Neural cell (in vitro differentiated cells): ENCODE measurements around the gene ADAMTS19. TPM values are rescaled to one million over a fixed set of nuclear protein-coding genes. Genes with fewer than 3 reads are reported as not detected.

Experiments used
- H2AFZ ChIP-seq: fragments of 200-600, 300-800 bp; sonication (generic), shearing (Covaris generic); 2 replicates; pipeline ENCODE4 v1.6.0; 2014; ENCODE audit warnings: low read depth, mild to moderate bottlenecking, antibody characterized with exemption, low read length, moderate library complexity
- H3F3A ChIP-seq: fragments of 200-600 bp; shearing (Covaris generic); 2 replicates; pipeline ENCODE4 v1.6.1; 2016; ENCODE audit warnings: mild to moderate bottlenecking, moderate library complexity, mixed read lengths, antibody characterized with exemption, low read length; ENCODE audit not compliant: insufficient read depth, poor library complexity, severe bottlenecking
- H3K27ac ChIP-seq: fragments of 200-600, 300-800 bp; sonication (generic), shearing (Covaris generic); 2 replicates; pipeline ENCODE4 v1.5.1; 2014; ENCODE audit warnings: mild to moderate bottlenecking, low read length, moderate library complexity
- H3K27me3 ChIP-seq: fragments of 300-800, 200-600 bp; sonication (generic), shearing (Covaris generic); 2 replicates; pipeline ENCODE4 v1.6.0; 2014; ENCODE audit warnings: mild to moderate bottlenecking, low read depth, low read length, moderate library complexity; ENCODE audit not compliant: insufficient read depth
- H3K36me3 ChIP-seq: fragments of 300-800, 200-600 bp; sonication (generic), shearing (Covaris generic); 2 replicates; pipeline ENCODE4 v1.5.1; 2014; ENCODE audit warnings: mild to moderate bottlenecking, antibody characterized with exemption, low read length, moderate library complexity; ENCODE audit not compliant: insufficient read depth
- H3K4me2 ChIP-seq: fragments of 300-800, 200-600 bp; sonication (generic), shearing (Covaris generic); 2 replicates; pipeline ENCODE4 v1.6.0; 2014; ENCODE audit warnings: mild to moderate bottlenecking, low read length
- H3K4me3 ChIP-seq: fragments of 300-800, 200-600 bp; sonication (generic), shearing (Covaris generic); 2 replicates; pipeline ENCODE4 v1.5.1; 2014; ENCODE audit warnings: mild to moderate bottlenecking, low read length, moderate library complexity
- H3K79me2 ChIP-seq: fragments of 200-600 bp; shearing (Covaris generic); replicated peaks from 2 replicates; pipeline ENCODE4 v1.6.0; 2014; ENCODE audit warnings: mild to moderate bottlenecking, low read length, moderate library complexity; ENCODE audit not compliant: insufficient read depth
- H3K9ac ChIP-seq: fragments of 300-800, 200-600 bp; sonication (generic), shearing (Covaris generic); 2 replicates; pipeline ENCODE4 v1.6.1; 2016; ENCODE audit warnings: mild to moderate bottlenecking, low read length, mixed read lengths
- H3K9me2 ChIP-seq: fragments of 200-600 bp; shearing (Covaris generic); 2 replicates; pipeline ENCODE4 v1.6.1; 2016; ENCODE audit warnings: mild to moderate bottlenecking, low read length, mixed read lengths; ENCODE audit not compliant: insufficient read depth
- H3K9me3 ChIP-seq: fragments of 200-600, 300-800 bp; sonication (generic), shearing (Covaris generic); 2 replicates; pipeline ENCODE4 v1.6.1; 2016; ENCODE audit warnings: mild to moderate bottlenecking, mixed run types, low read length, moderate library complexity, mixed read lengths
- H4K20me1 ChIP-seq: fragments of 200-600 bp; shearing (Covaris generic); 2 replicates; pipeline ENCODE4 v1.6.1; 2016; ENCODE audit warnings: mild to moderate bottlenecking, mixed run types; ENCODE audit not compliant: insufficient read depth
- EP300 ChIP-seq: fragments of 450-650 bp; conservative IDR thresholded peaks from 2 replicates; pipeline ENCODE4 v1.6.1; 2014; ENCODE audit warnings: antibody characterized with exemption, mild to moderate bottlenecking, moderate library complexity; ENCODE audit not compliant: poor library complexity, severe bottlenecking
- EZH2 ChIP-seq: fragments of 200-600, 300-800 bp; shearing (Covaris generic), sonication (generic); IDR thresholded peaks from 2 replicates; pipeline ENCODE4 v1.6.1; 2014; ENCODE audit warnings: antibody characterized with exemption, low read length, borderline replicate concordance, mild to moderate bottlenecking; ENCODE audit not compliant: insufficient read depth, poor library complexity, severe bottlenecking
- MXI1 ChIP-seq: fragments of 450-650 bp; conservative IDR thresholded peaks from 2 replicates; pipeline ENCODE4 v1.6.1; 2014; ENCODE audit warnings: antibody characterized with exemption, mild to moderate bottlenecking; ENCODE audit not compliant: poor library complexity, severe bottlenecking
- POLR2AphosphoS5 ChIP-seq: IDR thresholded peaks from 2 replicates; pipeline ENCODE4 v1.6.1; 2012
- RAD21 ChIP-seq: fragments of 450-650 bp; conservative IDR thresholded peaks from 2 replicates; pipeline ENCODE4 v1.6.1; 2014; ENCODE audit warnings: antibody characterized with exemption, mild to moderate bottlenecking, moderate library complexity
- SMC3 ChIP-seq: fragments of 450-650 bp; conservative IDR thresholded peaks from 2 replicates; pipeline ENCODE4 v1.6.1; 2014; ENCODE audit warnings: antibody characterized with exemption, mild to moderate bottlenecking, moderate library complexity; ENCODE audit not compliant: poor library complexity
- TAF1 ChIP-seq: IDR thresholded peaks from 2 replicates; pipeline ENCODE4 v1.6.1; 2012; ENCODE audit warnings: low read depth
- polyA plus RNA-seq: library from polyadenylated mRNA; depleted of rRNA; stranded (reverse); fragments of >200 nt; gene quantifications from 2 replicates; pipeline ENCODE4 v1.2.3, GENCODE V29; 2014
- TF ChIP-seq, protein P1 (sequence below): IDR thresholded peaks from 2 replicates; pipeline ENCODE4 v1.6.1; 2012; ENCODE audit warnings: borderline replicate concordance
- TF ChIP-seq, protein P2 (sequence below): fragments of 450-650 bp; IDR thresholded peaks from 2 replicates; pipeline ENCODE4 v1.5.1; 2014; ENCODE audit warnings: antibody characterized with exemption, mild to moderate bottlenecking, moderate library complexity; ENCODE audit not compliant: poor library complexity, severe bottlenecking

The ADAMTS19 gene
- polyA plus RNA-seq, 1 donor from 2014 or later: 0.12 TPM

DNA sequence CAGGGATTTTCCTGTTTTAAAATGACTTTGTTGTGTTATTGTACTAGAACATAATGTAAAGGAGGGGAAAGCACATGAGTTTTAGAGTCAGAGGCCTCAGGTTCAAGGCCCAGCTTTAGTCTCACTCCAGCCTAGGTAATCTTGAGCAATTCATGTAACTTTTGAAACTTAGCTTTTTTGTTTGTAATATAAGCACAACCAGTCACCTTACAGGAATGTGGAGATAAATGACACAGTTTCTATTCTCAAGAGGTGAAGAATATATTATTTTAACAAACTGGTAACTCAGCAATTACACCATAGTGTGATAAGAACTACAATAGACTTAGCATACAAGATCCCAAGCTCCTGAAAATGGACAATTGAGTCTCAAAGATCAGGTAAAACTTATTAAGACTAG lies 51.2 kb downstream of the ADAMTS19 start:
- no peaks in the 10 kb centered on the region for H3K9me3 ChIP-seq
- H3K36me3 ChIP-seq: no peaks in the 10 kb centered on the region
- no peaks in the 10 kb centered on the region for H3F3A ChIP-seq
- no peaks in the 10 kb centered on the region for H3K79me2 ChIP-seq
- no peaks in the 10 kb centered on the region for H3K27me3 ChIP-seq
- H3K9ac ChIP-seq: no peak overlapping the region
- no peak overlapping the region for H3K27ac ChIP-seq
- H4K20me1 ChIP-seq: no peaks in the 10 kb centered on the region
- no peak overlapping the region for H3K4me3 ChIP-seq
- H3K4me2 ChIP-seq: no peak overlapping the region
- H3K9me2 ChIP-seq: no peaks in the 10 kb centered on the region
- no peak overlapping the region for H2AFZ ChIP-seq
- TF ChIP-seq EP300 (no peak), POLR2AphosphoS5 (no peak), RAD21 (no peak), EZH2 (no peak), MXI1 (no peak), TAF1 (no peak), SMC3 (no peak)
- TF ChIP-seq, protein P1, sequence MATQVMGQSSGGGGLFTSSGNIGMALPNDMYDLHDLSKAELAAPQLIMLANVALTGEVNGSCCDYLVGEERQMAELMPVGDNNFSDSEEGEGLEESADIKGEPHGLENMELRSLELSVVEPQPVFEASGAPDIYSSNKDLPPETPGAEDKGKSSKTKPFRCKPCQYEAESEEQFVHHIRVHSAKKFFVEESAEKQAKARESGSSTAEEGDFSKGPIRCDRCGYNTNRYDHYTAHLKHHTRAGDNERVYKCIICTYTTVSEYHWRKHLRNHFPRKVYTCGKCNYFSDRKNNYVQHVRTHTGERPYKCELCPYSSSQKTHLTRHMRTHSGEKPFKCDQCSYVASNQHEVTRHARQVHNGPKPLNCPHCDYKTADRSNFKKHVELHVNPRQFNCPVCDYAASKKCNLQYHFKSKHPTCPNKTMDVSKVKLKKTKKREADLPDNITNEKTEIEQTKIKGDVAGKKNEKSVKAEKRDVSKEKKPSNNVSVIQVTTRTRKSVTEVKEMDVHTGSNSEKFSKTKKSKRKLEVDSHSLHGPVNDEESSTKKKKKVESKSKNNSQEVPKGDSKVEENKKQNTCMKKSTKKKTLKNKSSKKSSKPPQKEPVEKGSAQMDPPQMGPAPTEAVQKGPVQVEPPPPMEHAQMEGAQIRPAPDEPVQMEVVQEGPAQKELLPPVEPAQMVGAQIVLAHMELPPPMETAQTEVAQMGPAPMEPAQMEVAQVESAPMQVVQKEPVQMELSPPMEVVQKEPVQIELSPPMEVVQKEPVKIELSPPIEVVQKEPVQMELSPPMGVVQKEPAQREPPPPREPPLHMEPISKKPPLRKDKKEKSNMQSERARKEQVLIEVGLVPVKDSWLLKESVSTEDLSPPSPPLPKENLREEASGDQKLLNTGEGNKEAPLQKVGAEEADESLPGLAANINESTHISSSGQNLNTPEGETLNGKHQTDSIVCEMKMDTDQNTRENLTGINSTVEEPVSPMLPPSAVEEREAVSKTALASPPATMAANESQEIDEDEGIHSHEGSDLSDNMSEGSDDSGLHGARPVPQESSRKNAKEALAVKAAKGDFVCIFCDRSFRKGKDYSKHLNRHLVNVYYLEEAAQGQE: no peak
- TF ChIP-seq, protein P2, sequence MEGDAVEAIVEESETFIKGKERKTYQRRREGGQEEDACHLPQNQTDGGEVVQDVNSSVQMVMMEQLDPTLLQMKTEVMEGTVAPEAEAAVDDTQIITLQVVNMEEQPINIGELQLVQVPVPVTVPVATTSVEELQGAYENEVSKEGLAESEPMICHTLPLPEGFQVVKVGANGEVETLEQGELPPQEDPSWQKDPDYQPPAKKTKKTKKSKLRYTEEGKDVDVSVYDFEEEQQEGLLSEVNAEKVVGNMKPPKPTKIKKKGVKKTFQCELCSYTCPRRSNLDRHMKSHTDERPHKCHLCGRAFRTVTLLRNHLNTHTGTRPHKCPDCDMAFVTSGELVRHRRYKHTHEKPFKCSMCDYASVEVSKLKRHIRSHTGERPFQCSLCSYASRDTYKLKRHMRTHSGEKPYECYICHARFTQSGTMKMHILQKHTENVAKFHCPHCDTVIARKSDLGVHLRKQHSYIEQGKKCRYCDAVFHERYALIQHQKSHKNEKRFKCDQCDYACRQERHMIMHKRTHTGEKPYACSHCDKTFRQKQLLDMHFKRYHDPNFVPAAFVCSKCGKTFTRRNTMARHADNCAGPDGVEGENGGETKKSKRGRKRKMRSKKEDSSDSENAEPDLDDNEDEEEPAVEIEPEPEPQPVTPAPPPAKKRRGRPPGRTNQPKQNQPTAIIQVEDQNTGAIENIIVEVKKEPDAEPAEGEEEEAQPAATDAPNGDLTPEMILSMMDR: no peak

DNA sequence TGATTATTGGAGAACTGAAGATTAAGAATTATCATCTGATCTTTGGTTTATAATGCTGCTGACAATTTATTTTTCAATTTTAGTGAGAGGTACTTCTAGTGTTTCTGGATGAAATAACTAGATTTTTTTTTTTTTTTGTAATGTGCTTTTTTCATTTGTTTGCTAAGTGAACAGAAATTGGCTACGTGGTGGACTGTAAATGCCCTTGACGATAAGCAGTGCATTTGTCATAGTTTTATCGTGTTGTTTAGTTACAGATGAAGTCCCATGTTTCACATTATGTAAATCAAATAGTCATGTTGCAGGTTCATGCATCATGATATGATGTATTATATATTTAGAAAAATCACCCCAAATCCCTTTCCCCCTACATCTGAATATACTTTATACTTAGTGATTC lies 81.0 kb downstream of the ADAMTS19 start:
- no peak overlapping the region for H3K27ac ChIP-seq
- no peak overlapping the region for H3K4me3 ChIP-seq
- H4K20me1 ChIP-seq: no peaks in the 10 kb centered on the region
- no peak overlapping the region for H2AFZ ChIP-seq
- no peaks in the 10 kb centered on the region for H3K9me3 ChIP-seq
- H3K9ac ChIP-seq: no peak overlapping the region
- no peaks in the 10 kb centered on the region for H3K9me2 ChIP-seq
- H3F3A ChIP-seq: no peaks in the 10 kb centered on the region
- H3K27me3 ChIP-seq: no peaks in the 10 kb centered on the region
- H3K4me2 ChIP-seq: no peak overlapping the region
- TF ChIP-seq, protein P1: no peak
- TF ChIP-seq TAF1: no peak
- no peak for TF ChIP-seq RAD21
- TF ChIP-seq EZH2: no peak
- no peak for TF ChIP-seq MXI1
- TF ChIP-seq, protein P2: no peak
- TF ChIP-seq EP300: no peak
- no peak for TF ChIP-seq SMC3
- no peak for TF ChIP-seq POLR2AphosphoS5
- no peaks in the 10 kb centered on the region for H3K79me2 ChIP-seq
- no peaks in the 10 kb centered on the region for H3K36me3 ChIP-seq
